ENCODE data around the gene P2RX7.
"Not testable (repeated sequence)": the region's sequence is repeated elsewhere in the genome, so short reads cannot be mapped to it uniquely, and the experiment has no call there.

The P2RX7 gene

GRCh38 chr12:121205491-121205890 is 72.8 kb downstream of the P2RX7 start:
- no peak for DNase-seq (ENCODE audit: low read depth)

- DNase-seq (ENCODE audit: low read depth): not testable (repeated sequence)
Measured at GRCh38 chr12:121208571-121208970, 75.9 kb downstream of the P2RX7 start.

- no peak for DNase-seq (ENCODE audit: low read depth)
Measured at GRCh38 chr12:121209221-121209620, 76.5 kb downstream of the P2RX7 start.

GRCh38 chr12:121209624-121210572 is 77.2 kb downstream of the P2RX7 start, which contains the start of gene P2RX4:
Gene P2RX4, plus strand, starts transcription at chr12:121210129. Its CDS starts 36 bp downstream, at chr12:121210165.
- DNase-seq (ENCODE audit: low read depth): peak; percentile 66

- DNase-seq (ENCODE audit: low read depth): no peak
Measured at GRCh38 chr12:121212875-121213274, 80.2 kb downstream of the P2RX7 start.

GRCh38 chr12:121214166-121214777 is 81.6 kb downstream of the P2RX7 start:
- no peak for DNase-seq (ENCODE audit: low read depth)

GRCh38 chr12:121214855-121215745 is 82.4 kb downstream of the P2RX7 start:
- no peak for DNase-seq (ENCODE audit: low read depth)

GRCh38 chr12:121216102-121216501 is 83.4 kb downstream of the P2RX7 start:
- no peak for DNase-seq (ENCODE audit: low read depth)

- DNase-seq (ENCODE audit: low read depth): no peak
Measured at GRCh38 chr12:121217063-121217462, 84.4 kb downstream of the P2RX7 start.

- no peak for DNase-seq (ENCODE audit: low read depth)
Measured at GRCh38 chr12:121217761-121218160, 85.1 kb downstream of the P2RX7 start.

- DNase-seq (ENCODE audit: low read depth): no peak
Measured at GRCh38 chr12:121218588-121219352, 86.1 kb downstream of the P2RX7 start.

- DNase-seq (ENCODE audit: low read depth): no peak
Measured at GRCh38 chr12:121219353-121219986, 86.8 kb downstream of the P2RX7 start.

- DNase-seq (ENCODE audit: low read depth): no peak
Measured at GRCh38 chr12:121222847-121223246, 90.2 kb downstream of the P2RX7 start.

GRCh38 chr12:121223292-121224285 is 90.9 kb downstream of the P2RX7 start:
- no peak for DNase-seq (ENCODE audit: low read depth)

GRCh38 chr12:121224591-121224990 is 91.9 kb downstream of the P2RX7 start:
- no peak for DNase-seq (ENCODE audit: low read depth)

- no peak for DNase-seq (ENCODE audit: low read depth)
Measured at GRCh38 chr12:121226399-121226798, 93.7 kb downstream of the P2RX7 start.

- DNase-seq (ENCODE audit: low read depth): not testable (repeated sequence)
Measured at GRCh38 chr12:121226871-121227270, 94.2 kb downstream of the P2RX7 start.

- no peak for DNase-seq (ENCODE audit: low read depth)
Measured at GRCh38 chr12:121227294-121227693, 94.6 kb downstream of the P2RX7 start.

- no peak for DNase-seq (ENCODE audit: low read depth)
Measured at GRCh38 chr12:121228919-121229665, 96.4 kb downstream of the P2RX7 start.
